Measurements from ENCODE around the gene C11orf68.

Gene C11orf68

GRCh38 chr11:65919573-65920371 is 910 bp upstream of the C11orf68 start:
- no peak for DNase-seq (ENCODE audit: low read depth)
- TF ChIP-seq CTCF (IDR thresholded peaks at IDR 0.05; ENCODE audit: low read depth, low read length, missing control alignments) = no peak
- peak overlapping the region; percentile 71 for H3K4me3 ChIP-seq (ENCODE audit: low read depth, low read length)

- H3K4me3 ChIP-seq (ENCODE audit: low read depth, low read length) = peak within 1 kb of the TSS; percentile 95
- TF ChIP-seq CTCF (IDR thresholded peaks at IDR 0.05; ENCODE audit: low read depth, low read length, missing control alignments) = no peak
- peak; percentile 88 for DNase-seq (ENCODE audit: low read depth)
Observed at GRCh38 chr11:65919141-65919572, 295 bp upstream of the C11orf68 start, which contains the start of gene DRAP1. Gene DRAP1, plus strand, starts transcription at chr11:65919426. Its CDS starts 76 bp downstream, at chr11:65919502.

GRCh38 chr11:65917434-65918210 is 1.2 kb downstream of the C11orf68 start:
- DNase-seq (ENCODE audit: low read depth) = no peak
- H3K4me3 ChIP-seq (ENCODE audit: low read depth, low read length) = peak overlapping the region; percentile 95
- TF ChIP-seq CTCF (IDR thresholded peaks at IDR 0.05; ENCODE audit: low read depth, low read length, missing control alignments) = no peak

GRCh38 chr11:65917077-65917433 is 1.8 kb downstream of the C11orf68 start:
- no peak for DNase-seq (ENCODE audit: low read depth)
- H3K4me3 ChIP-seq (ENCODE audit: low read depth, low read length) = no peak overlapping the region
- TF ChIP-seq CTCF (IDR thresholded peaks at IDR 0.05; ENCODE audit: low read depth, low read length, missing control alignments) = no peak

GRCh38 chr11:65916391-65916790 is 2.5 kb downstream of the C11orf68 start:
- TF ChIP-seq CTCF (IDR thresholded peaks at IDR 0.05; ENCODE audit: low read depth, low read length, missing control alignments) = no peak
- no peak for DNase-seq (ENCODE audit: low read depth)
- H3K4me3 ChIP-seq (ENCODE audit: low read depth, low read length) = no peak overlapping the region

DNA sequence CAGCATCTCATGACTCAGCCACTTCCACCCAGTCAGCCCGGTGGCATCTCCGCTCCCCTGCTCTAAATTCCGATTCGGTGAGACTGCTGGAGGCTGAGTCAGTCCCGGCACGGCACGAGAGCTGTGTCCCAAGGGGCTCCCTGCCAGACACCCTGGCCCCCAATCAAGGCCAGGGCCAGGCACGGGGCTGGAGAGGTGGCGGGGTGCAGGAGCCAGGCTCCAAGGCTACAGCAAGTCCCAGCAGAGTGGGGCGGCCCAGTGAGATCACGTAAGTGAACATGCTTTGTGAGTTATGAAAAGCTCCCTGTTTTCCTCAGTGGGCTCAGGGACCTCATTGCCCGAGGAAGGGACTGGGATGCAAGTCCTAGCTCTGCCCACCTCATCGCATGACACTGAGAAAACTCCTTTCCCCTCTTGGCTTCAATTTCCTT is 3.0 kb downstream of the C11orf68 start:
- no peak for DNase-seq (ENCODE audit: low read depth)
- no peak overlapping the region for H3K4me3 ChIP-seq (ENCODE audit: low read depth, low read length)
- TF ChIP-seq CTCF (IDR thresholded peaks at IDR 0.05; ENCODE audit: low read depth, low read length, missing control alignments) = no peak
